Glutamatergic neuron (in vitro differentiated cells): ENCODE measurements around the gene MTFMT. TPM values are rescaled to one million over a fixed set of nuclear protein-coding genes. Genes with fewer than 3 reads are reported as not detected.

Experiments
- DNase-seq: peaks from one replicate; pipeline ENCODE4 v3.0.0; 2022
- H3K27ac Mint-ChIP-seq: one replicate; pipeline ENCODE4 v1.8.0; 2020; ENCODE audit warnings: mild to moderate bottlenecking, mixed read lengths, inconsistent platforms; ENCODE audit not compliant: unreplicated experiment
- H3K27me3 Mint-ChIP-seq: one replicate; pipeline ENCODE4 v1.8.0; 2020; ENCODE audit warnings: mild to moderate bottlenecking, moderate library complexity, mixed read lengths, inconsistent platforms; ENCODE audit not compliant: unreplicated experiment
- H3K36me3 Mint-ChIP-seq: one replicate; pipeline ENCODE4 v1.8.0; 2020; ENCODE audit warnings: mild to moderate bottlenecking, mixed read lengths, inconsistent platforms; ENCODE audit not compliant: unreplicated experiment
- H3K4me1 Mint-ChIP-seq: one replicate; pipeline ENCODE4 v1.8.0; 2020; ENCODE audit warnings: mild to moderate bottlenecking, low read depth, mixed read lengths, inconsistent platforms; ENCODE audit not compliant: unreplicated experiment
- H3K4me3 Mint-ChIP-seq: one replicate; pipeline ENCODE4 v1.8.0; 2020; ENCODE audit warnings: mild to moderate bottlenecking, mixed read lengths, inconsistent platforms; ENCODE audit not compliant: unreplicated experiment
- H3K9me3 Mint-ChIP-seq: one replicate; pipeline ENCODE4 v1.8.0; 2020; ENCODE audit warnings: mild to moderate bottlenecking, moderate library complexity, mixed read lengths, inconsistent platforms; ENCODE audit not compliant: unreplicated experiment
- total RNA-seq: library from RNA; stranded (reverse); fragmentation: NEBNext Ultra II Directional; extraction: Animal tissue kit (Norgen Biotek cat#: 25700); gene quantifications from one replicate; pipeline ENCODE4 v1.2.1, GENCODE V29; 2021; ENCODE audit not compliant: unreplicated experiment
- TF ChIP-seq, protein P1 (sequence below): fragments of 200-600 bp; sonication (generic); IDR thresholded peaks from one replicate; pipeline ENCODE4 v1.5.0; 2021; ENCODE audit not compliant: partially characterized antibody, unreplicated experiment

Gene MTFMT
- total RNA-seq, 1 donor from 2014 or later: 12.6 TPM

DNA sequence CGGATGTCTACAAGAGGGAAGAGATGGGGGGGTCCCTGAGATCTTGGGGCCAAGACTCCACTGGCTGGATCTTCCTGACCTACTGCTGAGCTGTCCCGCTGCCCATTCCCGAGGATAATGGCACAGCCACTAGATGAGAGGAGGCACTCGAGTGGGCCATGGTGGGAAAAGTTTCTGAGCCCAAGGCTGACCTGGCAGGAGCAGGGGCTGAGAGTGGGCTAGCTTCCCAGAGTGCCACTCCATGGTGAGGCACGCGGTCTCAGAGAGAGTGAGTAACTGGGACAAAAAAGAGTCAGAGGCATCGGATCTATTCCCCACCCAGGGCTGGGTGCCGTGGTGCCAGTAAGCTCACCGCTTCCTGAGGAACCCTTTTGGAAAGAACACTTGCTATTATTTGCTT lies 26.7 kb upstream of the MTFMT start:
- no peak overlapping the region for H3K27ac Mint-ChIP-seq
- H3K4me3 Mint-ChIP-seq: no peak overlapping the region
- no peak for DNase-seq
- H3K4me1 Mint-ChIP-seq: peaks cover 5% of the 10 kb centered on the region
- peaks cover 3% of the 10 kb centered on the region for H3K9me3 Mint-ChIP-seq
- TF ChIP-seq, protein P1, sequence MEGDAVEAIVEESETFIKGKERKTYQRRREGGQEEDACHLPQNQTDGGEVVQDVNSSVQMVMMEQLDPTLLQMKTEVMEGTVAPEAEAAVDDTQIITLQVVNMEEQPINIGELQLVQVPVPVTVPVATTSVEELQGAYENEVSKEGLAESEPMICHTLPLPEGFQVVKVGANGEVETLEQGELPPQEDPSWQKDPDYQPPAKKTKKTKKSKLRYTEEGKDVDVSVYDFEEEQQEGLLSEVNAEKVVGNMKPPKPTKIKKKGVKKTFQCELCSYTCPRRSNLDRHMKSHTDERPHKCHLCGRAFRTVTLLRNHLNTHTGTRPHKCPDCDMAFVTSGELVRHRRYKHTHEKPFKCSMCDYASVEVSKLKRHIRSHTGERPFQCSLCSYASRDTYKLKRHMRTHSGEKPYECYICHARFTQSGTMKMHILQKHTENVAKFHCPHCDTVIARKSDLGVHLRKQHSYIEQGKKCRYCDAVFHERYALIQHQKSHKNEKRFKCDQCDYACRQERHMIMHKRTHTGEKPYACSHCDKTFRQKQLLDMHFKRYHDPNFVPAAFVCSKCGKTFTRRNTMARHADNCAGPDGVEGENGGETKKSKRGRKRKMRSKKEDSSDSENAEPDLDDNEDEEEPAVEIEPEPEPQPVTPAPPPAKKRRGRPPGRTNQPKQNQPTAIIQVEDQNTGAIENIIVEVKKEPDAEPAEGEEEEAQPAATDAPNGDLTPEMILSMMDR: no peak
- H3K36me3 Mint-ChIP-seq: no peaks in the 10 kb centered on the region
- peaks cover 11% of the 10 kb centered on the region for H3K27me3 Mint-ChIP-seq

DNA sequence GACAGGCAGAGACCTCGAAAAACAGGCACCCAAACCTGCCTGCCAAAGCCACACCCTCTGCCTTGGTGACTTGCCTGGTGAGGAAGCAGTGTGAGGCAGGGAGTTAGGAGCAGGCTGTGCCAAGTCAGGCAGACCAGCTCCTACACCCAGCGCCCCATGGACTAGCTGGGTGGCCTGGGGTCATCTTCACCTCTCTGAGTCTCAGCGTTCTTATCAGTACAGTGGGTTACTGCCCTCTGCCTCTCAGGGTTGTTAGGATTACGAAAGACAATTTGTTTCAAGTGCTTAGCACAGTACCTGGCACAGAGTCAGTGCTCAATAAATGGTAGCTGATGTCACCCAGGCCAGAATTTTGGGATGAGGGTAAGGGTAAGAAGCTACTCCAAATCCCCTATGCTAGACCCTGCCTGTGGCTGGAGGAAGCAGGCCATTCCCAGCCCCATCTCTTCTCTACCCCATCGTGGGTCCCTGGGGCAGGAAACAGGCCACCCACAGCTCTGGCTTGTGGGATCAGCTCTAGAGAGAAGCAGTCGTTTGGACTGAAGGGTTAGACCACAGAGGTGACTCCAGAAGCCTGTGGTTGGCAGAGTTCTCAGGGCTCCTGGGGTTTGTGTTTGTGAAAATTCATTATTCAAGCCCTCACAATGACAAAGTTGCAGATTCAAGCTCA lies 25.9 kb upstream of the MTFMT start:
- Mint-ChIP-seq H3K9me3 (peaks cover 3% of the 10 kb centered on the region), H3K4me1 (peaks cover 8% of the 10 kb centered on the region), H3K27me3 (peaks cover 11% of the 10 kb centered on the region), H3K4me3 (no peak overlapping the region), H3K36me3 (no peaks in the 10 kb centered on the region), H3K27ac (no peak overlapping the region)
- TF ChIP-seq, protein P1: no peak
- no peak for DNase-seq

DNA sequence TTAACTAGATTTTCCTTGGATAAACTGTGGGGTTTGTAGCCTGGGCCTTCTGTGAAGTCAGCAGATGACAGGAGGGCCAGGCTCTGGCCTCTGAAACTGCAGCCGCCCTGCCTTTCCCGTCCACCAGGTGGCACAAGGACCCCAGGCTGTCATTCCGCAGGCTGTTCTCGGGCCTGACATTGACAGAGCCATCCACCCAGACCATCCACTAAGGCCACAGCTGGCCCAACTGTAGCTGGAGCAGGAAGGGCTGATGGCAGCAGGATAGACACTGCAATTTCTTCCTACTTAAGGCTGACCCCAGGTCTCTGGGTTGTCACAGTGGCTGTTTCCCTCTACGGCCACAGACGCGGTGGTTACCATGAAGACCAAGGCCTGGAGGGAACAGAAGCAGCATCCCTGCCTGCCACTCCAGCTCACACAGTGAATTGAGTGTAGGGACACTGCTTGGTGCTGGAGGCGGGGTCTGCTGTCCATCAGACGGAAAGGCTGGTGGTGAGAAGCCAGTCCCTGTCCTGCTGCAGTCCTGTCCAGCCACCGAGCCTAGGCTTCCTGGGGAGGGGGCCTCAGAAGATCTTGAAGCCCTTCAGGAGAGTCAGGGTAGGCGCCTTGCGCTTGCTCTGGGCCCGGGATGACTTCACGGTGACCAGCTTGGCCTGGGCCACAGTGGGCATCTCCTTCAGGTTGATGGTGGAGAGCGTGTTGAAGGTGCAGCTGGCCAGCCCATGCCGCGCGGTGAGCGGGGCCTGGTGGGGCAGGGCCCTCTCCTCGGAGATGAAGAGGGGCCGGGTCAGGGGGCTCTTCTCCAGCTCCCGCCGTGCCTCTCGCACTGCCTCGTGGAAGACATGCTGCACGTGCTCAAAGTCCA lies 25.1 kb upstream of the MTFMT start:
- peak; percentile 92 for DNase-seq
- Mint-ChIP-seq H3K27me3 (peaks cover 13% of the 10 kb centered on the region), H3K9me3 (peaks cover 5% of the 10 kb centered on the region), H3K36me3 (no peaks in the 10 kb centered on the region), H3K4me1 (peaks cover 16% of the 10 kb centered on the region), H3K27ac (peak overlapping the region; percentile 59), H3K4me3 (no peak overlapping the region)
- TF ChIP-seq, protein P1: peak; percentile 94

DNA sequence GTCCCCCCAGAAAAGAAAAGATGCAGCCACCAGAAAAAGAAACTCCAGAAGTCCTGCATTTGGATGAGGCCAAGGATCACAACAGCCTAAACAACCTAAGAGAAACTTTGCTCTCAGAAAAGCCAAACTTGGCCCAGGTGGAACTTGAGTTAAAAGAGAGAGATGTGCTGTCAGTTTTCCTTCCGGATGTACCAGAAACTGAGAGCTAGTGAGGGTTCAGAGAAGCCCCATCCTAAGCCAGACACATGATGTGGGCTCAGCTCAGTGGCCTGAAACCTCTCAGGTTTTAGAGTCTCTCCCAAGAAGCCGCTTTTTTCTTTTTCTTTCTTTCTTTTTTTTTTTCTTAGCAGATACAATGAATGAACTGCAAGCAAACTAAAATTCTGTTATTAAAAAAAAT lies 23.5 kb upstream of the MTFMT start:
- Mint-ChIP-seq H3K4me1 (peaks cover 28% of the 10 kb centered on the region), H3K27ac (no peak overlapping the region), H3K4me3 (no peak overlapping the region), H3K9me3 (peaks cover 7% of the 10 kb centered on the region), H3K27me3 (peaks cover 13% of the 10 kb centered on the region), H3K36me3 (no peaks in the 10 kb centered on the region)
- no peak for DNase-seq
- TF ChIP-seq, protein P1: no peak

DNA sequence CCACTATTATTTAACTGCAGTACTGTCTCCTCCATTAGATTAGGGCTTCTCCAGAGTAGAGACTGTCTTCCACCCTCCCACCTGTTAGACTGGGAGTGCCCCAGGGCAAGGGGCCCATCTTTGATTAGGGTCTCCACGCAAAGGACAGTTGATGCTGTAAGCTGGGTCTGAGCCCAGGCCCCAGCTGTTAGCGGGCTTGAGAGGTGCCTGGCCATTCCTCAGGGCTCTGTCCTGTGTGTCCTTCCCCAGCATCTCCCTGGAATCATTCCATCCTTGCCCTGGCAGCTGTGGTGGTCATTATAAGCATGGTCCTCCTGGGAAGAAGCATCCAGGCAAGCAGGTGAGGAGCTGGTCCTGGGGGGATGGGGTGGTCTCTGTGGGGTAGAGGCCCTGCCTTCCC lies 21.8 kb upstream of the MTFMT start:
- TF ChIP-seq, protein P1: no peak
- no peak overlapping the region for H3K27ac Mint-ChIP-seq
- peaks cover 11% of the 10 kb centered on the region for H3K9me3 Mint-ChIP-seq

More for the DNA sequence above, 21.8 kb upstream of the MTFMT start:
- peaks cover 33% of the 10 kb centered on the region for H3K4me1 Mint-ChIP-seq
- H3K36me3 Mint-ChIP-seq: no peaks in the 10 kb centered on the region
- H3K27me3 Mint-ChIP-seq: peaks cover 12% of the 10 kb centered on the region
- DNase-seq: no peak
- H3K4me3 Mint-ChIP-seq: no peak overlapping the region
